ENCODE measurements around the gene EPHB2.

- TF ChIP-seq, protein P1, sequence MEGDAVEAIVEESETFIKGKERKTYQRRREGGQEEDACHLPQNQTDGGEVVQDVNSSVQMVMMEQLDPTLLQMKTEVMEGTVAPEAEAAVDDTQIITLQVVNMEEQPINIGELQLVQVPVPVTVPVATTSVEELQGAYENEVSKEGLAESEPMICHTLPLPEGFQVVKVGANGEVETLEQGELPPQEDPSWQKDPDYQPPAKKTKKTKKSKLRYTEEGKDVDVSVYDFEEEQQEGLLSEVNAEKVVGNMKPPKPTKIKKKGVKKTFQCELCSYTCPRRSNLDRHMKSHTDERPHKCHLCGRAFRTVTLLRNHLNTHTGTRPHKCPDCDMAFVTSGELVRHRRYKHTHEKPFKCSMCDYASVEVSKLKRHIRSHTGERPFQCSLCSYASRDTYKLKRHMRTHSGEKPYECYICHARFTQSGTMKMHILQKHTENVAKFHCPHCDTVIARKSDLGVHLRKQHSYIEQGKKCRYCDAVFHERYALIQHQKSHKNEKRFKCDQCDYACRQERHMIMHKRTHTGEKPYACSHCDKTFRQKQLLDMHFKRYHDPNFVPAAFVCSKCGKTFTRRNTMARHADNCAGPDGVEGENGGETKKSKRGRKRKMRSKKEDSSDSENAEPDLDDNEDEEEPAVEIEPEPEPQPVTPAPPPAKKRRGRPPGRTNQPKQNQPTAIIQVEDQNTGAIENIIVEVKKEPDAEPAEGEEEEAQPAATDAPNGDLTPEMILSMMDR (IDR thresholded peaks at IDR 0.05; ENCODE audit: poor library complexity, severe bottlenecking), result no peak
- TF ChIP-seq POLR2AphosphoS5 (IDR thresholded peaks at IDR 0.05) (no peak), EP300 (conservative IDR thresholded peaks at IDR 0.05; ENCODE audit: poor library complexity, severe bottlenecking) (no peak), RAD21 (conservative IDR thresholded peaks at IDR 0.05) (no peak), EZH2 (IDR thresholded peaks at IDR 0.05; ENCODE audit: borderline replicate concordance, insufficient read depth, low read length, poor library complexity, severe bottlenecking) (no peak), TAF1 (IDR thresholded peaks at IDR 0.05; ENCODE audit: low read depth) (no peak), SMC3 (conservative IDR thresholded peaks at IDR 0.05; ENCODE audit: poor library complexity) (no peak)
- TF ChIP-seq, protein P2, sequence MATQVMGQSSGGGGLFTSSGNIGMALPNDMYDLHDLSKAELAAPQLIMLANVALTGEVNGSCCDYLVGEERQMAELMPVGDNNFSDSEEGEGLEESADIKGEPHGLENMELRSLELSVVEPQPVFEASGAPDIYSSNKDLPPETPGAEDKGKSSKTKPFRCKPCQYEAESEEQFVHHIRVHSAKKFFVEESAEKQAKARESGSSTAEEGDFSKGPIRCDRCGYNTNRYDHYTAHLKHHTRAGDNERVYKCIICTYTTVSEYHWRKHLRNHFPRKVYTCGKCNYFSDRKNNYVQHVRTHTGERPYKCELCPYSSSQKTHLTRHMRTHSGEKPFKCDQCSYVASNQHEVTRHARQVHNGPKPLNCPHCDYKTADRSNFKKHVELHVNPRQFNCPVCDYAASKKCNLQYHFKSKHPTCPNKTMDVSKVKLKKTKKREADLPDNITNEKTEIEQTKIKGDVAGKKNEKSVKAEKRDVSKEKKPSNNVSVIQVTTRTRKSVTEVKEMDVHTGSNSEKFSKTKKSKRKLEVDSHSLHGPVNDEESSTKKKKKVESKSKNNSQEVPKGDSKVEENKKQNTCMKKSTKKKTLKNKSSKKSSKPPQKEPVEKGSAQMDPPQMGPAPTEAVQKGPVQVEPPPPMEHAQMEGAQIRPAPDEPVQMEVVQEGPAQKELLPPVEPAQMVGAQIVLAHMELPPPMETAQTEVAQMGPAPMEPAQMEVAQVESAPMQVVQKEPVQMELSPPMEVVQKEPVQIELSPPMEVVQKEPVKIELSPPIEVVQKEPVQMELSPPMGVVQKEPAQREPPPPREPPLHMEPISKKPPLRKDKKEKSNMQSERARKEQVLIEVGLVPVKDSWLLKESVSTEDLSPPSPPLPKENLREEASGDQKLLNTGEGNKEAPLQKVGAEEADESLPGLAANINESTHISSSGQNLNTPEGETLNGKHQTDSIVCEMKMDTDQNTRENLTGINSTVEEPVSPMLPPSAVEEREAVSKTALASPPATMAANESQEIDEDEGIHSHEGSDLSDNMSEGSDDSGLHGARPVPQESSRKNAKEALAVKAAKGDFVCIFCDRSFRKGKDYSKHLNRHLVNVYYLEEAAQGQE (IDR thresholded peaks at IDR 0.05; ENCODE audit: borderline replicate concordance), result no peak
Measured at GRCh38 chr1:22849770-22850169, 139.1 kb downstream of the EPHB2 start.
